Measurements from ENCODE around the gene KLRB1.
A peak's percentile ranks its signal among the peaks of the same experiment; 100 is the strongest.
"Not testable (repeated sequence)": the region's sequence is repeated elsewhere in the genome, so short reads cannot be mapped to it uniquely, and the experiment has no call there.

Gene KLRB1

DNA sequence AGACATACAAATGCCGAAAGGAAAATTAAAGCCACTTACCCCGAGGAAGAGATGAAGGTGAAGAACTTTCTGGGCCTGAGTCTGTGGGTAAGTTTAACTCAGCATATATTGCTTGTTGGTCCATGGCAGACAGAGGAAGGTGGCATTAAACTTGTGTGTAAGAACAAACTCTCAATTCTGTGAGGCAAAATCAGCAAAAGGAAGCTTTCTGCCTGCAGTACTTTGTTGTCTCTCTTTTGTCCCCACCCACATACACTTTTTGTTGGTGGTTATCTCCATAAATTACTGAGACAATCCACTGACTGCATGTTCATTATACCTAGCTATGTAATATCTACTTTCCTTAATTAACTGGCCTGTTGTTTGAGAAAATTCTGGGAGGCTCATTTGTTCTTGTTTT is at the start of gene KLRB1:
KLRB1 (minus strand) TSS at position 201 of the 400 bp plus-strand sequence; CDS start at position 124, 77 bp downstream.
- Mint-ChIP-seq H3K4me3 (peak within 1 kb of the TSS; percentile 81), H3K4me1 (peaks cover 47% of the 10 kb centered on the region), H3K9me3 (peaks cover 5% of the 10 kb centered on the region), H3K27ac (peak within 1 kb of the TSS; percentile 95), H3K36me3 (peaks cover 19% of the 10 kb centered on the region)
- no peak for DNase-seq (ENCODE audit: low spot score in 2 of 2)
- ATAC-seq, result no peak

DNA sequence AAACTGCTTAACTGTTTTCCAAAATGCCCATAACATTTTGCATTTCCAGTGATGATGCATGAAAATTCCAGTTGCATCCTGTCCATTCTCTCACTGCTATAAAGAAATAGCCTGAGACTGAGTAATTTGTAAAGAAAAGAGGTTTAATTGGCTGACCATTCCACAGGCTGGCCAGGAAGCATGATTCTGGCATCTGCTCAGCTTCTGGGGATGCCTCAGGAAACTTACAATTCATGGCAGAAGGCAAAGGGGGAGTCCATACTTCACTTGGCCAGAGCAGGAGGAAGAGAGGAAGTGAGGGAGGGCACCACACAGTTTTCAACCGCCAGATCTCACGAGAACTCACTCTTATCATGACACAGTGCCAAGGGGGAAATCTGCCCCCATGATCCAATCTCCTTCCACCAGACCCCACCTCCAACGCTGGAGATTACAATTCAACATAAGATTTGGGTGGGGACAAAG is 43.6 kb upstream of the KLRB1 start:
- Mint-ChIP-seq H3K9me3 (peaks cover 2% of the 10 kb centered on the region), H3K4me1 (peaks cover 58% of the 10 kb centered on the region), H3K36me3 (peaks cover 87% of the 10 kb centered on the region), H3K4me3 (peak overlapping the region; percentile 83), H3K27ac (peak overlapping the region; percentile 92)
- peak in 1 of 2 donors; percentile 79 for DNase-seq (ENCODE audit: low spot score in 2 of 2)
- ATAC-seq, result peak; percentile 29

DNA sequence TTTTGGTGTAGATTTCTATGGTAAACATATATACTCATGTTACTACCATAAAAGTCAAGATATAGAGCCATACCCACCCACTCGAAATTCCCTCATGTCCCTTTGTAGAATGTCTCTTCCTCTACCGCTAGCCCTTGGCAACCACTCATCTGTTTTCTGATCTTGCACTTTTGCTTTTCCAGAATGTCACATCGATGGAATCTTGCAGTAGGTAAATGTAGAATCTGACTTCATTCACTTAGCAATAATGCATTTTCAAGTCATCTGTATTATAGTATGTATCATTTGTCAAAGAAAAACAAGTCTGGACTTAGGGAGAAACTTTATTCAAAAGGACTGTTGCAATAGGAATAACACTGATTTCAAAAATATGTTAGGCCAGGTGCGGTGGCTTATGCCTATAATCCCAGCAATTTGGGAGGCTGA is 42.4 kb upstream of the KLRB1 start:
- Mint-ChIP-seq H3K27ac (peak overlapping the region; percentile 92), H3K4me3 (peak overlapping the region; percentile 83), H3K4me1 (peaks cover 52% of the 10 kb centered on the region), H3K36me3 (peaks cover 82% of the 10 kb centered on the region), H3K9me3 (peaks cover 5% of the 10 kb centered on the region)
- DNase-seq (ENCODE audit: low spot score in 2 of 2) (no peak), ATAC-seq (no peak)

DNA sequence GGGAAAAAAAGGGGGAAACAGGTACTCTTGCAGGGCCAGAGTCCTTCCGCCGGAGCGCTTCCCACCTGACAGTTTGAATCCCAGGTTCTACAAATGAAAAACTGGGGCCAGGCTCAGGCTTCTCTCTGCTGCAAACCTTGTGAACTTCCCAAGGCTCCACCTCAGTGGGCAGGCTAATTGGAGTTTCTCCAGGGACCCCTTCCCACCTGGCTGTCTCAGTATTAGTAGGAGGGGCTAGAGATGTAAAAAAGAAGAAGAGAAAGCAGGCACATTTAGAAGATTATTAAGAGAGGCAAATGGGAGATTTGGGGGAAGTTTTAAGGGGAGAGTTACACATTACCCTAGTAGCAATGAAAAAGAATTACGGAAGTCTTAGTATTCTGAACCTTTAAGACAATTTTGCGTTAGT is 41.8 kb upstream of the KLRB1 start:
- Mint-ChIP-seq H3K4me3 (peak overlapping the region; percentile 83), H3K27ac (peak overlapping the region; percentile 92), H3K36me3 (peaks cover 77% of the 10 kb centered on the region), H3K9me3 (peaks cover 8% of the 10 kb centered on the region), H3K4me1 (peaks cover 52% of the 10 kb centered on the region)
- DNase-seq (ENCODE audit: low spot score in 2 of 2) (no peak), ATAC-seq (no peak)

DNA sequence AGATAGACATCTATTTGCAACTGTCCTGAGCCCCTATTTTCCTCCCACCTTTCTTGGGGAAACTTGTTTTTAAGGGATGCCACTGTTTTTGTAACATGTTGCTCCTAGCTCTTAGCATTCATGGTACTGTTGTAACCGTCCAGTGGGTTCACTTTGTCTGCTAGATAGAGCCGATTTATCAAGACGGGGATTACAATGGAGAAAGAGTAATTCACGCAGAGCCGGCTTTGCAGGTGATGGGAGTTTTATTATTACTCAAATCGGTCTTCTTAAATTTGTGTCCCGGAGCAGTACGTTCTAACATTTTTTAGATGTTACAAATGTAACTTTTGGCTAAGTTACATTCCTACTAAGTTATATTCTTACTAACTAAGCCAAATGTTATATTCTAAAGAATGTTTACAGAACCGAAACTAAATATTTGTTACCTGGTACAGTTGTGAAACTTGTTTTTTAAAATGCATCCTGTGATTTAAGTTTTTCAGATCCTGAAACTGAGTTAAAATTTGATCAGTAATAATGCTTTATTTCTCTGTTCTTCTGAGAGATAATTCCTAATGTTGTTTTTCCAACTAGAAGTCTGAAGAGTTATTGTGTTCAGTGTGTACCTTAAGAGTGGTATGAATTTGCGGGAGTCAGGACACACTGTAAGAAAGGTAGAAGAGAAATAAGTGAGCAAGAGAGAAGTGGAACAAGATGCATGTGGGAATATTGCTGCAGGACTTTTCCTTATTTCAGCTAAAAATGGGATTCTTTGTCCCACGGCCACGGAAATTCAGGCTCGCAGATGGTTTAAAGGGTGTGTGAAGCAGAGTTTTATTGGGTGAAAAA is 41.2 kb upstream of the KLRB1 start:
- Mint-ChIP-seq H3K9me3 (peaks cover 8% of the 10 kb centered on the region), H3K27ac (peak overlapping the region; percentile 92), H3K36me3 (peaks cover 71% of the 10 kb centered on the region), H3K4me3 (peak overlapping the region; percentile 83), H3K4me1 (peaks cover 53% of the 10 kb centered on the region)
- DNase-seq (ENCODE audit: low spot score in 2 of 2) (no peak), ATAC-seq (no peak)

DNA sequence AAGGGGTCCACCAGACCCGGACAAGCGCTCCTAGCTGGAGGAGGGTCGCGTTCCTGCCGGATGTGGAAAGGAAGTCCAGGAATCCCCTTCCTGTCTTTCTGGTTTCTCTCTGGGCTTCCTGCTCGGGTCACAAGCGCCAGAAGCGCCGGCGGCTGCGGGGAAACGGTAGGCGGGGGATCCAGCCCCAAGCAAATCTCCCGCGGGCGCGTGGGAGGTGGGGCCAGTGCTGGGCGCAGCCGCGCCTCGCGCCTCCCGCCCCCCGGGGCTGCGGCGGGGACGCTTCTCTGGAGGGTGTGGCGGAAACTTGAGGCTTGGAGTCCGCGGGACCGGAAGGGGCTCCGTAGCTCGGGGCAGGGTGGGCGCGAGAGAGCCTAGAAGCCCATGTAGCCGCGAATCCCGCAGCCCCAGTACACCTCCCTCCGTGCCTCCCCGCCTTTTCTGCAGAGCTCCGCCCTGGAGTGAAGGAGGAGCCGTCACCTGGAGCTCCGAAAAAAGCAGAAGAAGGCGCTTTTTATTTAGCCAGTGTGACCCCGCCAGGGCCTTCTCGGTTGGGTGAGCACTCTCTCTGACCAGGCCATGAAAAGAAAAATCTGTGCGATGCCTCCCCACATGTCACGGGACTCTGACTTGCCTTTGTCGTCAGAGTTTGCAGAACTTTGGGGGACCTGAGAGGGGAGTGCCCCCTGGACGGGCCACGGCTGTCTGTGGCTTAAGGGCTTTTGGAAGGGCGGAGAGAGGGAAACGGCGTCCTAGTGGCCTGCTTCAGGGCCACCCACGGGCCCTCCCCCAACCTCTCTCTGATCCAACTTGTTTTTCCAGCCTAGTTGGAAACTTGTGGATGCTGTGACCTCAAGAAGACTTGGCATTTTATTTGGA is 40.3 kb upstream of the KLRB1 start:
- ATAC-seq, result peak; percentile 82
- peak; percentile 91 to 94 for DNase-seq (ENCODE audit: low spot score in 2 of 2)
- peaks cover 63% of the 10 kb centered on the region for H3K36me3 Mint-ChIP-seq
- peaks cover 8% of the 10 kb centered on the region for H3K9me3 Mint-ChIP-seq
- H3K27ac Mint-ChIP-seq, result peak overlapping the region; percentile 92
- H3K4me3 Mint-ChIP-seq, result peak overlapping the region; percentile 83
- peaks cover 53% of the 10 kb centered on the region for H3K4me1 Mint-ChIP-seq

DNA sequence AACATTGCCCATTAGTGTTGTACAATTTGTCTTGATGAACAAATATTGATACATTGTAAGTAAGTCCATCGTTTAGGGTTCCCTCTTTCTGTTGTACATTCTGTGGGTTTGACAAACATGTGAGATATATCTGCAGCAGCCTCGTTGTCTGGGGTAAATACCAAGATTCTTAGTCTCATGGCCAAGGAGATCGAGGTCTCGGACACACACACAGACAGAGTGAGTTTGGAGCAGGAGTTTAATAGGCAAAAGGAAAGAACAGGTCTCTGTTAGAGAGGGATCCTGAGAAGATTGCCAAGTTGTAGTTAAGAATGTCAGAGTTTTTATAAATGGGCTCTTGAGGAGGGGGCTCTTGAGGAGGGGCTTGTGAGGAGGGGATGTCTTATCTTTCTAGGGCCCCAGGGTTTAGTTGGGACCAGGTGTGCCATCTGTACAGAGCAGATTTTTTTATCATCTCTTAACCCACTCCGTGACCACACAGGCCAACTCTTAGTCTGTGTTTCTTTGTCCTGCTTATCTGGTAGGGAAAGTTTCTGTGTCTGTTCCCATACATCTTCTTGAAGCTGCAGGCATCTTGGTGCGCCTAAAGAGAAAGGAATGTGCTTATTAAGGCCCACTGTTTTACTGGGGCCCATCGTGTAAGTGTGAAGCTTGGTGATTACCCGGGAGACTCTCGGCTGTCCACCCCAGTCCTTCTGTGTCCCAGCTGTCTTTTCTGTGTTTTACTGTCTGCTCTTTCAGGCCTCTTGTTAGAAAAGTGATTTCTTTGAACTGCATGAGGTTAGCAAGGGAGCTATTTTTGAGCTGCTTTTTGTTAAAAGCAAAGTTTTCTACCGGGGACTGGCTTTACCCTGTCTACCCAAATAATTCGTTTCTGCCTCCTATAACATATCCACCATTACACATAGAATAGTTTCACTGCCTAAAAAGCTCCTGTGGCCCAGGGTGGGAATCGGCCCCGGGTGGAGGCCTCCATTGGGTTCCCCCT is 39.4 kb upstream of the KLRB1 start:
- Mint-ChIP-seq H3K9me3 (peaks cover 8% of the 10 kb centered on the region), H3K4me3 (peak overlapping the region; percentile 83), H3K27ac (peak overlapping the region; percentile 92), H3K36me3 (peaks cover 60% of the 10 kb centered on the region), H3K4me1 (peaks cover 59% of the 10 kb centered on the region)
- peak; percentile 1 for ATAC-seq
- no peak for DNase-seq (ENCODE audit: low spot score in 2 of 2)

DNA sequence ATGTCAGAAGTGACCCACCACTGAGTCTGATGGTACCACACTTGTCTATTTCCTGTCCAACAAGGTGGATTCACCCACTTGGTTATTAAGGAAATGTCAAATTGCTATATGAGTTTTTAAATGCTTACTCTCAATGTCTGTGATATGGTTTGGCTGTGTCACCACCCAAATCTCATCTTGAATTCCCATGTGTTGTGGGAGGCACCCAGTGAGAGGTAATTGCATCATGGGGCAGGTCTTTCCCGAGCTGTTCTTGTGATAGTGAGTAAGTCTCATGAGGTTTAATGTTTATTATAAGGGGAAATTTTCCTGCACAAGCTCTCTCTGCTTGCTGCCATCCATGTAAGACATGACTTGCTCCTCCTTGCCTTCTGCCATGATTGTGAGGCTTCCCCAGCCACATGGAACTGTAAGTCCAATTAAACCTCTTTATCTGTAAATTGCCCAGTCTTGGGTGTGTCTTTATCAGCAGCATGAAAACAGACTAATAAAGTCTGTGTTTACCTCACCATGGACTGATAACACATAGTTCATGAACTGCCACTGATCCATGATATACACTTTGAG is 37.4 kb upstream of the KLRB1 start:
- Mint-ChIP-seq H3K27ac (peak overlapping the region; percentile 86), H3K36me3 (peaks cover 43% of the 10 kb centered on the region), H3K4me3 (peak overlapping the region; percentile 83), H3K4me1 (peaks cover 51% of the 10 kb centered on the region)
- DNase-seq (ENCODE audit: low spot score in 2 of 2); H3K9me3 Mint-ChIP-seq: not testable (repeated sequence)
- ATAC-seq, result peak; percentile 20

DNA sequence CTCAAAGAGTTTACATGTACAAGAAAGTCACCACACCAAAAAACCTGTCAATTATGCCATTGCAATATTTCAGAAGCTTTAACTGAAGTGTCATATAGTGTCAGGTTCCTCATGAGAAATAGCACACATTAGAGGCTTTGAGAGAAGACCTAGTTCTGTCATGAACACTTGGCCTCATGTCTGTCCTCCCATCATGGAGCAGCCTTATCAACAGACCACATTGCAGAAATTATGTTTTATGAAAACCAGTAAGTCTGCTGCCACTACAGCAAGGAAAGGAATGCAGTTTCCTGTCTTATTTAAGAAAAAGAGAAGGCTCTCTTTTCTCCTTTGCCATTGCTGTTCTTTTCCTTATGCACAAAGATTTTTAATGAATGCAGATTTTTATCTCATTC is 35.5 kb upstream of the KLRB1 start:
- DNase-seq (ENCODE audit: low spot score in 2 of 2) (no peak), ATAC-seq (no peak)
- H3K4me3 Mint-ChIP-seq, result peak overlapping the region; percentile 30
- peaks cover 6% of the 10 kb centered on the region for H3K9me3 Mint-ChIP-seq
- H3K4me1 Mint-ChIP-seq, result peaks cover 51% of the 10 kb centered on the region
- H3K36me3 Mint-ChIP-seq, result peaks cover 25% of the 10 kb centered on the region
- peak overlapping the region; percentile 32 for H3K27ac Mint-ChIP-seq

DNA sequence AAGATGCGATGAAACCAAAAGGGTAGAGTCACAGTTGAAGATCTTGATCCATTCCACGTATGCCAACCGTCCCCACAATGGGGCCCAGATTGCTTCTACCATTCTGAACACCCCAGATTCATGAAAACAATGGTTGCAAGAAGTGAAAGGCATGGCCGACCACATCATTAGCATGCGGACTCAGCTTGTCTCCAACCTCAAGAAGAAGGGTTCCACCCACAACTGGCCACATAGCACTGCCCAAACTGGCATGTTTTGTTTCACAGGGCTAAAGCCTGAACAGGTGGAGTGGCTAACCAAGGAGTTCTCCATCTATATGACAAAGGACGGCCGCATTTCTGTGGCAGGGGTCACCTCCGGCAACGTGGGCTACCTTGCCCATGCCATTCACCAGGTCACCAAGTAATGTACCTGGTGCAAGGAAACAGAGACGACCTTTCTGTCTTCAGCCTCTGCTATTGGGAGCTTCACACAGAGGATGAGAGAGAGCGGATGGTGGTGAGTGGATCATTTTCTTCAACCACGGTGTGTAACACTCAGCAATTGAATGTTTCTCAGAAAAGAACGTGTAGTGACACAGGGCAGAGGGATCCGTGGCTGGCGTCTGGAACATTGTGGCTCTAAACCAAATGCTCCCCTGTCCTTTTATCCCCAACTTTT is 35.0 kb upstream of the KLRB1 start:
- peaks cover 6% of the 10 kb centered on the region for H3K9me3 Mint-ChIP-seq
- H3K36me3 Mint-ChIP-seq, result peaks cover 20% of the 10 kb centered on the region
- peak overlapping the region; percentile 30 for H3K4me3 Mint-ChIP-seq
- ATAC-seq, result peak; percentile 38
- H3K4me1 Mint-ChIP-seq, result peaks cover 51% of the 10 kb centered on the region
- DNase-seq (ENCODE audit: low spot score in 2 of 2), result no peak
- peak overlapping the region; percentile 32 for H3K27ac Mint-ChIP-seq

DNA sequence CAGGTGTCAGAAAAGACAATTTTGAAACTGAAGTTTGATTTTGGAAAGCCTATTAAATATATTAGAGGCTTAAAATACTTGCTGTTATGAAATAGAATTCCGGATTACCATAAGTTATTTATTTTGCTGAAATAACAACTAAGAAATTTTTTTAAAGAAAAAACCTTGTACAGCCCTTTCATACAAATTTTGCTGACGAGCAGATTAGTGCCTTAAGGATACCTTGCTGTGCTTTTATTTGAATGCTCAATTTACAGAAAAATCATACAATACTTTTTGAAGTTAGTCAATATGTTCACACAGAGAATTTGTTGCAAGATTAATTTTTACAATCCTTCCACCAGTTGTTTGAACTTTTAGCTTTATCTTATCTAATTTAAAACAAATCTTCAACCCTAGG is 32.3 kb upstream of the KLRB1 start:
- DNase-seq (ENCODE audit: low spot score in 2 of 2), result no peak
- H3K9me3 Mint-ChIP-seq, result peaks cover 2% of the 10 kb centered on the region
- peaks cover under 1% of the 10 kb centered on the region for H3K36me3 Mint-ChIP-seq
- no peak for ATAC-seq
- peaks cover 54% of the 10 kb centered on the region for H3K4me1 Mint-ChIP-seq
- no peak overlapping the region for H3K4me3 Mint-ChIP-seq
- no peak overlapping the region for H3K27ac Mint-ChIP-seq

DNA sequence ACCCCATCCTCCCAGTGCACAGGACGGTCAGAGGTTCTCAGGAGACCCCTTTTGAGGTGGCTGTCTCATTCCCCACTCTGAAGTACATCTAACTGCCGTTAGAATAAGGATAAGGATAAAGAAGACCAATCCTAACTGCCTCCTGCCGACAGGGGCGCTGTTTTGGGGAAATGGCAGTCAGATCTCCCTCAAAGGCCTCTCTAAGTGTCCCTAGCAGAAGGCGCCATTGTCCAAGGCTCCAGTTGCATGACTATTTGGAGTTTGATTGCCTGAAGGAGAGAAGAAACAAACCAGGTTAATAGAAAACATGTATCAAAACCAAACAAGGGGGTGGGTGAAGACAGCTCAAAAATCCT is 29.1 kb upstream of the KLRB1 start:
- no peaks in the 10 kb centered on the region for H3K36me3 Mint-ChIP-seq
- ATAC-seq (no peak), DNase-seq (ENCODE audit: low spot score in 2 of 2) (no peak)
- no peaks in the 10 kb centered on the region for H3K9me3 Mint-ChIP-seq
- H3K27ac Mint-ChIP-seq, result peak overlapping the region; percentile 71
- H3K4me1 Mint-ChIP-seq, result peaks cover 42% of the 10 kb centered on the region
- H3K4me3 Mint-ChIP-seq, result no peak overlapping the region

DNA sequence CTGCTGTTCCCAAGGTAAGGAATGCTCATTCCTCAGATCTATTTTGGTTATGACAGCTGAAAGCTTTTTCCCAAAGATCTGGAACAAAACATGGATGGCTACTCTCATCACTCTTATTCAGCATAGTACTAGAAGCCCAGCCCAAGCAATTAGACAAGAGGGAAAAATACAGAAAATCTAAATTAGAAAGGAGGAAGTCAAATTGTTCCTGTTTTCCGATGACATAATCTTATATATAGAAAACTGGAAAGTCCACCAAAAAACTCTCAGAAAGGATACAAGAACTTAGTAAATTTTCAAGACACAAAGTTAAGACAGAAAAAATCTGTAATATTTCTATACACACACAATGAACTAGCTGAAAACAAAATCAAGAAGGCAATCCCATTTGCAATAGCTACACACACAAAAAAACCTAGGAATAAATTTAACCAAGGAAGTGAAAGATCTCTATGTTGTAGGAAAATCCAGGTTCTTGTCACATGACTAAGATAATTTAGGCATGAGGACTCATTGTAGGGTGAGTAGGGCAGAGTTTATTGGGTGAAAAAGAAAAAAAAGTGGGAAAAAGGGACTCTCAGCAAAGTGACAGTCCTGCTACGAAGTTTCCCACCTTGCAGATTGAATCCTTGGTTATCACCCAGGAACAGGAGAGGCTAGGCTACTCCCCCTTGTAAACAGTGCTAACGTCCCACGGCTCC is 28.6 kb upstream of the KLRB1 start:
- H3K36me3 Mint-ChIP-seq, result no peaks in the 10 kb centered on the region
- H3K9me3 Mint-ChIP-seq, result no peaks in the 10 kb centered on the region
- peak overlapping the region; percentile 71 for H3K27ac Mint-ChIP-seq
- no peak for DNase-seq (ENCODE audit: low spot score in 2 of 2)
- no peak overlapping the region for H3K4me3 Mint-ChIP-seq
- ATAC-seq, result no peak
- H3K4me1 Mint-ChIP-seq, result peaks cover 36% of the 10 kb centered on the region
